K562 (cell line): Measurements from ENCODE around the gene HAUS5. TPM values are rescaled to one million over a fixed set of nuclear protein-coding genes. Genes with fewer than 3 reads are reported as not detected.
A peak's percentile ranks its signal among the peaks of the same experiment; 100 is the strongest.

Source experiments
- ATAC-seq: fragments of 200-7000 bp; cut with Tn5 transposase; 3 replicates; pipeline ENCODE4 v1.9.1; 2020; ENCODE audit warnings: moderate library complexity
- BruUV-seq: library from RNA; stranded (reverse); fragments of 400-500 nt; replicated peaks from 2 replicates; lab custom pipeline; 2021; lab: Mats Ljungman, UMichigan
- CTCF ChIA-PET: fragments of 300-600 bp; formaldehyde crosslinking; extraction: SDS; loops from one replicate; lab custom pipeline; 2021; ENCODE audit warnings: low intra/inter-chr PET ratio; lab: Yijun Ruan, JAX
- POLR2A ChIA-PET: fragments of 300-600, 350-650 bp; sonication (Branson Sonifier 250); formaldehyde crosslinking; extraction: SDS; loops from one replicate; lab custom pipeline; 2021; ENCODE audit warnings: antibody characterized with exemption, inconsistent platforms; lab: Yijun Ruan, JAX
- DNase-seq, 4 experiments: peaks; one replicate each; pipeline versions ENCODE4 v3.0.0 to v3.0.0-alpha.2; 2011 to 2018; ENCODE audit warnings: low spot score in 3 of 4, mixed read lengths in 3 of 4; ENCODE audit errors: extremely low read depth in 1 of 4
- FAIRE-seq: peaks from 2 replicates; lab custom pipeline; 2011; peaks lifted over from hg19 to GRCh38; lab: Jason Lieb, UNC
- H2AFZ ChIP-seq: 2 replicates; pipeline ENCODE4 v1.6.0; 2011; ENCODE audit warnings: low read depth, low read length, control low read depth, inconsistent platforms
- H3K27ac ChIP-seq: fragments of 200-600 bp; 3 replicates; pipeline ENCODE4 v1.8.0; 2011; ENCODE audit warnings: low read depth, mild to moderate bottlenecking, control low read depth, inconsistent platforms, low read length, moderate library complexity, mixed read lengths; ENCODE audit errors: extremely low read depth
- H3K27me3 ChIP-seq, 2 experiments: fragments of 300-600 bp in 1 of 2; 2 replicates in 1 of 2; 3 replicates in 1 of 2; pipeline versions ENCODE4 v1.6.0 to v1.8.0; 2011; ENCODE audit warnings: inconsistent platforms in 2 of 2, low read length in 2 of 2, mild to moderate bottlenecking in 1 of 2, mixed read lengths in 1 of 2, moderate library complexity in 1 of 2; ENCODE audit not compliant: control insufficient read depth in 2 of 2, insufficient read depth in 2 of 2
- H3K36me3 ChIP-seq: fragments of 300-600 bp; 3 replicates; pipeline ENCODE4 v1.8.0; 2011; ENCODE audit warnings: mild to moderate bottlenecking, low read length, inconsistent platforms; ENCODE audit not compliant: control insufficient read depth, insufficient read depth
- H3K4me1 ChIP-seq, 2 experiments: fragments of 200-600 bp in 1 of 2; replicated peaks in 1 of 2; 2 replicates in 1 of 2; 3 replicates in 1 of 2; pipeline versions ENCODE4 v1.5.1 to v1.8.0; 2011; ENCODE audit warnings: inconsistent platforms in 2 of 2, low read length in 2 of 2, mild to moderate bottlenecking in 1 of 2, mixed read lengths in 1 of 2, moderate library complexity in 1 of 2; ENCODE audit not compliant: control insufficient read depth in 2 of 2, insufficient read depth in 2 of 2
- H3K4me2 ChIP-seq: 2 replicates; pipeline ENCODE4 v1.6.1; 2011; ENCODE audit warnings: low read length, control low read depth, inconsistent platforms, mixed read lengths; ENCODE audit not compliant: insufficient read depth
- H3K4me3 ChIP-seq: fragments of 200-600 bp; sonication (generic), shearing (Covaris generic); 2 replicates; pipeline ENCODE4 v1.5.1; 2016; ENCODE audit warnings: control low read depth, inconsistent platforms
- H3K79me2 ChIP-seq: fragments of 200-600 bp; 3 replicates; pipeline ENCODE4 v1.8.0; 2011; ENCODE audit warnings: low read length, inconsistent platforms; ENCODE audit not compliant: control insufficient read depth, insufficient read depth
- H3K9ac ChIP-seq, 2 experiments: 2 replicates each; pipeline versions ENCODE4 v1.6.0 to v1.6.1; 2011; ENCODE audit warnings: low read depth in 2 of 2, low read length in 2 of 2, control low read depth in 1 of 2, inconsistent platforms in 1 of 2, mild to moderate bottlenecking in 1 of 2, mixed read lengths in 1 of 2; ENCODE audit not compliant: insufficient read depth in 1 of 2
- H3K9me1 ChIP-seq: one replicate; pipeline ENCODE4 v1.6.0; 2011; ENCODE audit warnings: inconsistent platforms, mild to moderate bottlenecking, low read length, moderate library complexity; ENCODE audit not compliant: control insufficient read depth, insufficient read depth
- H3K9me3 ChIP-seq: replicated peaks from 2 replicates; pipeline ENCODE4 v1.5.1; 2011; ENCODE audit warnings: low read depth, low read length, inconsistent platforms; ENCODE audit not compliant: control insufficient read depth, insufficient read depth
- H4K20me1 ChIP-seq: replicated peaks from 2 replicates; pipeline ENCODE4 v1.6.1; 2011; ENCODE audit warnings: low read length, inconsistent platforms, mixed read lengths; ENCODE audit not compliant: control insufficient read depth, insufficient read depth
- BCOR ChIP-seq: fragments of 450-650 bp; IDR thresholded peaks from 2 replicates; pipeline ENCODE4 v1.6.1; 2016
- CHAMP1 ChIP-seq: fragments of 450-650 bp; IDR thresholded peaks from 2 replicates; pipeline ENCODE4 v1.6.1; 2016; ENCODE audit warnings: mild to moderate bottlenecking
- E2F5 ChIP-seq: sonication (generic); formaldehyde crosslinking; IDR thresholded peaks from 2 replicates; pipeline ENCODE4 v1.8.0; 2022; ENCODE audit warnings: mild to moderate bottlenecking, missing genetic modification reagents
- ETV1 ChIP-seq: fragments of 450-650 bp; conservative IDR thresholded peaks from 2 replicates; pipeline ENCODE4 v1.6.1; 2016; ENCODE audit warnings: missing genetic modification characterization, control low read depth, low read depth, missing compliant biosample characterization
- NR3C1 ChIP-seq: sonication (generic); formaldehyde crosslinking; IDR thresholded peaks from 2 replicates; pipeline ENCODE4 v1.8.1; 2022; ENCODE audit warnings: missing genetic modification reagents
- RBM25 ChIP-seq: fragments of 200-400 bp; formaldehyde crosslinking; IDR thresholded peaks from 2 replicates; pipeline ENCODE4 v1.6.1; 2018; ENCODE audit warnings: low read length, low read depth, moderate library complexity; ENCODE audit not compliant: severe bottlenecking
- SREBF1 ChIP-seq: fragments of 150-350 bp; IDR thresholded peaks from 2 replicates; pipeline ENCODE4 v1.6.1; 2014; ENCODE audit warnings: antibody characterized with exemption, low read depth, low read length, borderline replicate concordance
- ZFP36 ChIP-seq: fragments of 150-350 bp; IDR thresholded peaks from 2 replicates; pipeline ENCODE4 v1.6.1; 2018; ENCODE audit warnings: low read length, low read depth; ENCODE audit not compliant: partially characterized antibody
- ZNF134 ChIP-seq: fragments of 250-450 bp; sonication (Bioruptor Pico); conservative IDR thresholded peaks from 2 replicates; pipeline ENCODE4 v1.4.0; 2020
- WGBS: fragments of 100-300 bp; shearing (Covaris generic); methylation state at CpG from one replicate; pipeline ENCODE4 v1.1.6; 2016; ENCODE audit warnings: low coverage, mixed read lengths; ENCODE audit not compliant: insufficient coverage; ENCODE audit errors: missing lambda C conversion rate; 5-methylcytosine and 5-hydroxymethylcytosine counted together
- in situ Hi-C: fragments of 300-500 bp; cut with MboI; formaldehyde crosslinking; loops from 4 replicates; pipeline ENCODE4 v1.15.0; 2018; ENCODE audit warnings: inconsistent platforms, mixed read lengths
- intact Hi-C: fragments of 100-400 bp; cut with micrococcal nuclease; formaldehyde crosslinking; loops from 2 replicates; pipeline ENCODE4 v1.14.2; 2022
- polyA plus RNA-seq, 8 experiments: library from polyadenylated mRNA; depleted of rRNA in 4 of 8; stranded (reverse) in 5 of 8; unstranded in 3 of 8; fragments of >200 nt; fragmentation: Nextera tagmentation in 2 of 8; fragmentation: Illumina TruSeq in 1 of 8; extraction: Ambion mirVana in 2 of 8; extraction: Trizol in 1 of 8; gene quantifications; 2 replicates each; pipeline versions ENCODE4 v1.2.1 to v1.2.3, GENCODE V29; 2011 to 2014; ENCODE audit warnings: inconsistent platforms in 1 of 8, missing spikeins in 1 of 8
- total RNA-seq, 7 experiments: library from RNA; depleted of rRNA in 6 of 7; stranded (reverse); fragments of >200 nt in 6 of 7; fragmentation: Illumina TruSeq in 2 of 7; extraction: Trizol in 2 of 7; gene quantifications; 2 replicates each; pipeline versions ENCODE4 v1.2.1 to v1.2.3, GENCODE V29; 2011 to 2021; ENCODE audit warnings: low replicate concordance in 1 of 7

HAUS5 gene
- total and polyA plus RNA-seq, 9 of the 15 experiments (the other 6 are each of a cell fraction or from before 2014, with no cell fraction given) = 3.5 to 41.3 (median 14.2) TPM

- TF ChIP-seq CHAMP1 (no peak), NR3C1 (CRISPR knock-in tag) (no peak), E2F5 (CRISPR knock-in tag) (no peak)
These were observed 43.1 kb downstream of the HAUS5 start (continued) for GRCh38 chr19:35655600-35655999.

- H3K4me1 ChIP-seq = no peaks in the 10 kb centered on the region
- no peak for ATAC-seq
- H3K36me3 ChIP-seq = peaks cover 55% of the 10 kb centered on the region; the same call in 2 of the 3 replicates
- H2AFZ ChIP-seq = no peak overlapping the region
- H3K9ac ChIP-seq = no peak overlapping the region
- DNase-seq = no peak
- no peak overlapping the region for H3K4me3 ChIP-seq
- intact Hi-C loops = no loop called here
- CTCF ChIA-PET = interaction anchor here (0.6 kb wide), 1 partner anchor 17 kb away, joined by 4 read pairs; no protein-coding TSS in a partner anchor
- BruUV-seq = TSS peak; percentile 4
- no peak overlapping the region for H3K27ac ChIP-seq
- FAIRE-seq = no peak
- in situ Hi-C loops = no loop called here
- H3K9me3 ChIP-seq = no peaks in the 10 kb centered on the region
- H4K20me1 ChIP-seq = peaks cover 6% of the 10 kb centered on the region
- 0 out of 2 replicates have a peak, but pooled peaks have one; percentile 26 for TF ChIP-seq ETV1
- TF ChIP-seq ZNF134 (CRISPR knock-in tag) = no peak
- TF ChIP-seq SREBF1 = no peak
- peak; percentile 83 for TF ChIP-seq RBM25
- TF ChIP-seq BCOR = peak; percentile 82; the same call in 1 of the 2 replicates
- peak; percentile 60 for TF ChIP-seq ZFP36
- TF ChIP-seq, all 486 proteins: peak for 4
- POLR2A ChIA-PET = interaction anchor here (1.2 to 3.7 kb wide), 4 partner anchors 9 to 17 kb away, joined by 3 to 14 read pairs (median 10); partner anchors contain the start of gene COX6B1
- H3K27me3 ChIP-seq = no peaks in the 10 kb centered on the region
- H3K4me2 ChIP-seq = no peak overlapping the region
- no peaks in the 10 kb centered on the region for H3K9me1 ChIP-seq
- H3K79me2 ChIP-seq = peaks cover 2% of the 10 kb centered on the region; the same call in 1 of the 3 replicates
- 97% methylated on average over 6 of the region's 6 CpGs for WGBS
These were observed 44.2 kb downstream of the HAUS5 start for GRCh38 chr19:35656700-35657099.
